CD4-positive, alpha-beta T cell treated with Interleukin-4 for 4 hours (primary cell): ENCODE measurements around the gene RHOV.

ENCODE experiments used
- DNase-seq: peaks from one replicate; pipeline ENCODE4 v3.0.0-alpha.2; 2020

Gene RHOV

GRCh38 chr15:40843885-40844695 is 29.9 kb downstream of the RHOV start, which contains the start of gene SPINT1:
SPINT1 (plus strand) TSS chr15:40844048; CDS start chr15:40844555, 507 bp downstream.
- peak; percentile 43 for DNase-seq

- no peak for DNase-seq
These were observed 30.7 kb downstream of the RHOV start for GRCh38 chr15:40843261-40843884.

GRCh38 chr15:40841741-40842140 is 32.3 kb downstream of the RHOV start:
- DNase-seq, result no peak

- no peak for DNase-seq
These were observed 35.3 kb downstream of the RHOV start for GRCh38 chr15:40838756-40839155.

- DNase-seq, result no peak
These were observed 38.0 kb downstream of the RHOV start for GRCh38 chr15:40836020-40836419.

GRCh38 chr15:40832903-40833302 is 41.1 kb downstream of the RHOV start:
- DNase-seq, result no peak

GRCh38 chr15:40831861-40832260 is 42.2 kb downstream of the RHOV start:
- DNase-seq, result no peak

- DNase-seq, result no peak
These were observed 43.1 kb downstream of the RHOV start for GRCh38 chr15:40830884-40831283.

- DNase-seq, result no peak
These were observed 44.9 kb downstream of the RHOV start for GRCh38 chr15:40829115-40829514.

- no peak for DNase-seq
These were observed 45.5 kb downstream of the RHOV start, which contains the start of gene PPP1R14D for GRCh38 chr15:40828447-40829036. PPP1R14D (minus strand) TSS chr15:40828708; CDS start chr15:40828641, 67 bp downstream.

- no peak for DNase-seq
These were observed 47.5 kb downstream of the RHOV start for GRCh38 chr15:40826423-40827075.

GRCh38 chr15:40825661-40826422 is 48.2 kb downstream of the RHOV start:
- DNase-seq, result no peak

GRCh38 chr15:40823572-40824343 is 50.3 kb downstream of the RHOV start:
- no peak for DNase-seq
